22Rv1 (cell line): ENCODE measurements around the gene FERMT1.
A peak's percentile ranks its signal among the peaks of the same experiment; 100 is the strongest.

ENCODE experiments used
- H3K27ac ChIP-seq: fragments of 450-650 bp; 2 replicates; pipeline ENCODE4 v1.5.1; 2017
- ZFX ChIP-seq: fragments of 450-650 bp; IDR thresholded peaks from 2 replicates; pipeline ENCODE4 v1.6.1; 2017; ENCODE audit warnings: antibody characterized with exemption, borderline replicate concordance
- TF ChIP-seq, protein P1 (sequence below): fragments of 450-650 bp; IDR thresholded peaks from 2 replicates; pipeline ENCODE4 v1.5.1; 2017; ENCODE audit warnings: mild to moderate bottlenecking

Gene FERMT1

GRCh38 chr20:6086868-6087267 lies 36.0 kb downstream of the FERMT1 start:
- no peak overlapping the region for H3K27ac ChIP-seq
- TF ChIP-seq, protein P1, sequence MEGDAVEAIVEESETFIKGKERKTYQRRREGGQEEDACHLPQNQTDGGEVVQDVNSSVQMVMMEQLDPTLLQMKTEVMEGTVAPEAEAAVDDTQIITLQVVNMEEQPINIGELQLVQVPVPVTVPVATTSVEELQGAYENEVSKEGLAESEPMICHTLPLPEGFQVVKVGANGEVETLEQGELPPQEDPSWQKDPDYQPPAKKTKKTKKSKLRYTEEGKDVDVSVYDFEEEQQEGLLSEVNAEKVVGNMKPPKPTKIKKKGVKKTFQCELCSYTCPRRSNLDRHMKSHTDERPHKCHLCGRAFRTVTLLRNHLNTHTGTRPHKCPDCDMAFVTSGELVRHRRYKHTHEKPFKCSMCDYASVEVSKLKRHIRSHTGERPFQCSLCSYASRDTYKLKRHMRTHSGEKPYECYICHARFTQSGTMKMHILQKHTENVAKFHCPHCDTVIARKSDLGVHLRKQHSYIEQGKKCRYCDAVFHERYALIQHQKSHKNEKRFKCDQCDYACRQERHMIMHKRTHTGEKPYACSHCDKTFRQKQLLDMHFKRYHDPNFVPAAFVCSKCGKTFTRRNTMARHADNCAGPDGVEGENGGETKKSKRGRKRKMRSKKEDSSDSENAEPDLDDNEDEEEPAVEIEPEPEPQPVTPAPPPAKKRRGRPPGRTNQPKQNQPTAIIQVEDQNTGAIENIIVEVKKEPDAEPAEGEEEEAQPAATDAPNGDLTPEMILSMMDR, result no peak
- TF ChIP-seq ZFX, result no peak

DNA sequence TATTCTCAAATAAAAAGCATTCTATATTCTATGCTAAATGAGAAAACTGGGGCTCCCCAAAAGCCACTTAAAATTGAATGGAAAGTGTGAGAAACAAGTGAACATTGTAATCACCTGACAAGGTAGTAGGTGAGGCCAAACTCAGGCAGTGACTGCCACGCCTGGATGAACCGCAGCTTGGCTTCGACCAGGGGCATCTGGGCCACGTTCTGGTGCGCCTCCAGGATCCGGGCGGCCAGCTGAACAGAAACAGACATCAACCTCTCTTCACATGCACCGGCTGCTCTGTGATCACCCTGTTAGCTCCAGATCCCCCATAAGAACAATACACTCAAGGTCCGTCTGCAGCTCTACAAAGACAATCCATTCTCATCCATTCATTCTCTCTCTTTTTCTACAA lies 38.9 kb downstream of the FERMT1 start:
- TF ChIP-seq, protein P1, result no peak
- TF ChIP-seq ZFX, result no peak
- H3K27ac ChIP-seq, result no peak overlapping the region

- TF ChIP-seq, protein P1, result no peak
- TF ChIP-seq ZFX, result no peak
- no peak overlapping the region for H3K27ac ChIP-seq
These were observed 41.6 kb downstream of the FERMT1 start for GRCh38 chr20:6081236-6081635.

- TF ChIP-seq, protein P1, result no peak
- no peak for TF ChIP-seq ZFX
- no peak overlapping the region for H3K27ac ChIP-seq
These were observed 43.8 kb downstream of the FERMT1 start for GRCh38 chr20:6079016-6079415.

GRCh38 chr20:6075428-6076219 lies 47.2 kb downstream of the FERMT1 start:
- no peak overlapping the region for H3K27ac ChIP-seq
- no peak for TF ChIP-seq ZFX

GRCh38 chr20:6074784-6075183 lies 48.0 kb downstream of the FERMT1 start:
- no peak overlapping the region for H3K27ac ChIP-seq
- TF ChIP-seq ZFX, result no peak
- TF ChIP-seq, protein P1, result no peak

DNA sequence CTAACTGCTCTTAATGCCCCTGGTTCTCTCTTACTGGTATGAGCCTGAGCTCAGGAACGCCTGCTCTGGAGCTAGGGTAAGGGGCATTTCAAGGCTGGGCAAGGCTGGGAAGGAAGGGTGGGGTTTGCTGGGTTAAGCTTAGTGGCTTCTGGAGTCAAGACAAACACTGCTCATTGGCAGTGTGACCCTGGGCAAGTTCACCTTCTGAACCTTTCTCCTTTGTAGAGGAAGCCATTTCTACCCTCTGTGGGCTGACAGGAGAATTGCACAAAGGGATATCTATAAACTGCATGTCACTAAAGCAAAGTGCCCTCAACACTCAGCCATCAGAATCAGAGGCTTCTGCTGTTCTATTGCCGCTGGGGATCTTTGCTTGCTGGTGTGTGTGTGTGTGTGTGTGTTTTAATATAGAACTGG lies 48.7 kb downstream of the FERMT1 start:
- H3K27ac ChIP-seq, result no peak overlapping the region
- TF ChIP-seq, protein P1, result peak; percentile 44
- TF ChIP-seq ZFX, result no peak
